A549 (cell line): ENCODE measurements around the gene KIF18A. TPM values are rescaled to one million over a fixed set of nuclear protein-coding genes. Genes with fewer than 3 reads are reported as not detected.

Experiments used
- ATAC-seq, 2 experiments: fragments of 200-7000 bp in 1 of 2; fragments of >200 bp in 1 of 2; cut with Nextera tagmentation in 1 of 2; cut with Tn5 transposase in 1 of 2; 3 replicates each; pipeline versions ENCODE4 v1.8.0 to v1.9.1; 2018 to 2020; ENCODE audit warnings: mild to moderate bottlenecking in 1 of 2, moderate library complexity in 1 of 2
- CTCF ChIA-PET: fragments of 300-600 bp; sonication (Branson Sonifier 250); formaldehyde crosslinking; extraction: SDS; loops from one replicate; lab custom pipeline; 2021; ENCODE audit warnings: antibody characterized with exemption, inconsistent platforms; lab: Yijun Ruan, JAX
- POLR2A ChIA-PET: fragments of 350-600 bp; formaldehyde crosslinking; extraction: SDS; loops from one replicate; lab custom pipeline; 2021; ENCODE audit warnings: antibody characterized with exemption, inconsistent platforms; lab: Yijun Ruan, JAX
- DNase-seq, 2 experiments: peaks; one replicate each; pipeline versions ENCODE4 v3.0.0 to v3.0.0-alpha.2; 2011 to 2016; ENCODE audit warnings: low read depth in 1 of 2, low spot score in 1 of 2
- FAIRE-seq: peaks from 2 replicates; lab custom pipeline; 2011; peaks lifted over from hg19 to GRCh38; lab: Jason Lieb, UNC
- H3K27ac ChIP-seq, 2 experiments: fragments of >200 bp; sonication (Bioruptor Twin); formaldehyde crosslinking; 3 replicates each; pipeline ENCODE4 v1.5.1; 2016 to 2017
- H3K4me1 ChIP-seq: fragments of >200 bp; sonication (Bioruptor Twin); formaldehyde crosslinking; 3 replicates; pipeline ENCODE4 v1.6.1; 2016
- H3K4me2 ChIP-seq: fragments of >200 bp; sonication (Bioruptor Twin); formaldehyde crosslinking; 3 replicates; pipeline ENCODE4 v1.6.1; 2016
- H3K4me3 ChIP-seq: fragments of >200 bp; sonication (Bioruptor Twin); formaldehyde crosslinking; 3 replicates; pipeline ENCODE4 v1.5.1; 2016
- H3K9me3 ChIP-seq: fragments of >200 bp; sonication (Bioruptor Twin); formaldehyde crosslinking; 3 replicates; pipeline ENCODE4 v1.6.1; 2016
- CBX2 ChIP-seq: fragments of 200-600 bp; sonication (generic); IDR thresholded peaks from 2 replicates; pipeline ENCODE4 v1.6.1; 2016; ENCODE audit warnings: low read depth, mild to moderate bottlenecking, borderline replicate concordance
- CEBPB ChIP-seq, 2 experiments: fragments of >200 bp in 1 of 2; sonication (Bioruptor Twin) in 1 of 2; formaldehyde crosslinking in 1 of 2; IDR thresholded peaks; 2 replicates each; pipeline ENCODE4 v1.6.1; 2012 to 2016
- CHD2 ChIP-seq: fragments of 150-350 bp; IDR thresholded peaks from 2 replicates; pipeline ENCODE4 v1.6.1; 2014; ENCODE audit warnings: low read length; ENCODE audit not compliant: partially characterized antibody
- CHD4 ChIP-seq: fragments of 200-600 bp; sonication (generic); IDR thresholded peaks from 2 replicates; pipeline ENCODE4 v1.6.1; 2016; ENCODE audit warnings: antibody characterized with exemption, mild to moderate bottlenecking, borderline replicate concordance
- CTCF ChIP-seq: fragments of >200 bp; sonication (Bioruptor Twin); formaldehyde crosslinking; IDR thresholded peaks from 3 replicates; pipeline ENCODE4 v1.5.1; 2016
- E2F6 ChIP-seq: IDR thresholded peaks from 2 replicates; pipeline ENCODE4 v1.6.1; 2012; ENCODE audit warnings: low read depth, borderline replicate concordance
- EHF ChIP-seq: fragments of 250-450 bp; sonication (Bioruptor Pico); IDR thresholded peaks from 2 replicates; pipeline ENCODE4 v1.5.0; 2020; ENCODE audit warnings: mild to moderate bottlenecking
- EHMT2 ChIP-seq: fragments of 200-600 bp; sonication (generic); IDR thresholded peaks from 2 replicates; pipeline ENCODE4 v1.6.1; 2016; ENCODE audit warnings: antibody characterized with exemption, low read depth, mild to moderate bottlenecking, moderate library complexity
- EP300 ChIP-seq, 2 experiments: fragments of >200 bp; sonication (Bioruptor Twin); formaldehyde crosslinking; IDR thresholded peaks; 2 replicates in 1 of 2; 3 replicates in 1 of 2; pipeline ENCODE4 v1.6.1; 2016 to 2017
- GATA3 ChIP-seq: IDR thresholded peaks from 2 replicates; pipeline ENCODE4 v1.6.1; 2012; ENCODE audit warnings: borderline replicate concordance
- HEYL ChIP-seq: fragments of 250-450 bp; sonication (Bioruptor Pico); IDR thresholded peaks from 2 replicates; pipeline ENCODE4 v1.8.0; 2021; ENCODE audit warnings: mild to moderate bottlenecking, moderate library complexity
- HOXB13 ChIP-seq: fragments of 250-450 bp; sonication (Bioruptor Pico); IDR thresholded peaks from 2 replicates; pipeline ENCODE4 v1.5.0; 2020; ENCODE audit warnings: low read depth, mild to moderate bottlenecking, moderate library complexity
- JUNB ChIP-seq: fragments of >200 bp; sonication (Bioruptor Twin); formaldehyde crosslinking; IDR thresholded peaks from 2 replicates; pipeline ENCODE4 v1.6.1; 2016
- KDM1A ChIP-seq: fragments of 200-600 bp; sonication (generic); IDR thresholded peaks from 2 replicates; pipeline ENCODE4 v1.6.1; 2016; ENCODE audit warnings: low read depth, mild to moderate bottlenecking
- MAFK ChIP-seq: fragments of 450-650 bp; IDR thresholded peaks from 2 replicates; pipeline ENCODE4 v1.6.1; 2014; ENCODE audit not compliant: partially characterized antibody
- NFE2L2 ChIP-seq: fragments of 150-350 bp; conservative IDR thresholded peaks from 2 replicates; pipeline ENCODE4 v1.6.1; 2014; ENCODE audit warnings: low read length
- NPAS2 ChIP-seq: fragments of 250-450 bp; sonication (Bioruptor Pico); IDR thresholded peaks from 2 replicates; pipeline ENCODE4 v1.8.0; 2022; ENCODE audit warnings: mild to moderate bottlenecking, moderate library complexity, borderline replicate concordance
- NR3C1 ChIP-seq: fragments of >200 bp; sonication (Bioruptor Twin); formaldehyde crosslinking; IDR thresholded peaks from 3 replicates; pipeline ENCODE4 v1.6.1; 2017
- PHF8 ChIP-seq: fragments of 200-600 bp; sonication (generic); IDR thresholded peaks from 2 replicates; pipeline ENCODE4 v1.6.1; 2016; ENCODE audit warnings: low read depth, mild to moderate bottlenecking, antibody characterized with exemption, moderate library complexity, borderline replicate concordance
- POLR2A ChIP-seq: IDR thresholded peaks from 2 replicates; pipeline ENCODE4 v1.6.1; 2012; ENCODE audit warnings: mild to moderate bottlenecking, low read length
- POLR2AphosphoS2 ChIP-seq: conservative IDR thresholded peaks from 2 replicates; pipeline ENCODE4 v1.6.1; 2012; ENCODE audit warnings: low read length, improper control_type of control experiment, inconsistent platforms
- RAD21 ChIP-seq, 2 experiments: fragments of >200 bp in 1 of 2; sonication (Bioruptor Twin) in 1 of 2; formaldehyde crosslinking in 1 of 2; IDR thresholded peaks in 1 of 2; conservative IDR thresholded peaks in 1 of 2; 2 replicates in 1 of 2; 3 replicates in 1 of 2; pipeline ENCODE4 v1.6.1; 2012 to 2018; ENCODE audit warnings: inconsistent platforms in 1 of 2
- RARB ChIP-seq: fragments of 250-450 bp; sonication (Bioruptor Pico); IDR thresholded peaks from 2 replicates; pipeline ENCODE4 v1.8.0; 2021; ENCODE audit warnings: mild to moderate bottlenecking, moderate library complexity
- RFX5 ChIP-seq: fragments of 450-650 bp; IDR thresholded peaks from 2 replicates; pipeline ENCODE4 v1.7.1; 2014; ENCODE audit warnings: antibody characterized with exemption, mild to moderate bottlenecking, moderate library complexity
- RNF2 ChIP-seq: fragments of 200-600 bp; sonication (generic); IDR thresholded peaks from 2 replicates; pipeline ENCODE4 v1.6.1; 2016; ENCODE audit warnings: low read depth, mild to moderate bottlenecking, antibody characterized with exemption, moderate library complexity, borderline replicate concordance
- TFCP2L1 ChIP-seq: fragments of 250-450 bp; sonication (Bioruptor Pico); IDR thresholded peaks from 2 replicates; pipeline ENCODE4 v1.5.0; 2021; ENCODE audit warnings: mild to moderate bottlenecking
- ZC3H11A ChIP-seq: fragments of 450-650 bp; IDR thresholded peaks from 2 replicates; pipeline ENCODE4 v1.6.1; 2014; ENCODE audit warnings: antibody characterized with exemption, mild to moderate bottlenecking
- ZFP36 ChIP-seq: fragments of 450-650 bp; IDR thresholded peaks from 2 replicates; pipeline ENCODE4 v1.6.1; 2014; ENCODE audit warnings: borderline replicate concordance; ENCODE audit not compliant: partially characterized antibody
- ZNF302 ChIP-seq: fragments of 250-450 bp; sonication (Bioruptor Pico); IDR thresholded peaks from 2 replicates; pipeline ENCODE4 v1.9.0; 2021; ENCODE audit warnings: inconsistent platforms, mild to moderate bottlenecking, moderate library complexity
- WGBS: methylation state at CpG from one replicate; pipeline ENCODE4 v1.1.6; 2017; ENCODE audit errors: missing lambda C conversion rate; 5-methylcytosine and 5-hydroxymethylcytosine counted together
- polyA plus RNA-seq, 4 experiments: library from polyadenylated mRNA; depleted of rRNA in 3 of 4; stranded (reverse); fragments of >200 nt; fragmentation: RNase III in 1 of 4; extraction: RNeasy Plus Mini Kit Qiagen cat#74134 plus additional on column Dnase treatment in 1 of 4; gene quantifications; 2 replicates in 3 of 4; 3 replicates in 1 of 4; pipeline ENCODE4 v1.2.3, GENCODE V29; 2011 to 2017
- TF ChIP-seq, protein P1 (sequence below): IDR thresholded peaks from 2 replicates; pipeline ENCODE4 v1.6.1; 2012
- TF ChIP-seq, protein P2 (sequence below): fragments of 250-450 bp; sonication (Bioruptor Pico); IDR thresholded peaks from 2 replicates; pipeline ENCODE4 v1.5.0; 2020; ENCODE audit warnings: low read depth, mild to moderate bottlenecking, moderate library complexity
- TF ChIP-seq, protein P3 (sequence below): fragments of 200-600 bp; sonication (generic); IDR thresholded peaks from 2 replicates; pipeline ENCODE4 v1.6.1; 2016; ENCODE audit warnings: antibody characterized with exemption, mild to moderate bottlenecking, moderate library complexity
- TF ChIP-seq, protein P4 (sequence below): fragments of 150-350 bp; IDR thresholded peaks from 2 replicates; pipeline ENCODE4 v1.6.1; 2014; ENCODE audit warnings: low read depth, mild to moderate bottlenecking, low read length

Gene KIF18A
- polyA plus RNA-seq, 2 of the 4 experiments (the other 2 are of a cell fraction), result 24.8 to 47.2 TPM

- peak; percentile 88 for FAIRE-seq
- peak in 1 of 2 experiments; percentile 74; a peak in 4 of 6 replicates for ATAC-seq
- 43% methylated on average over 2 of the region's 2 CpGs for WGBS
- Histone ChIP-seq H3K27ac (peak overlapping the region; percentile 49 to 80), H3K4me2 (peak overlapping the region; percentile 41), H3K4me1 (peaks cover 35% of the 10 kb centered on the region), H3K9me3 (no peaks in the 10 kb centered on the region), H3K4me3 (no peak overlapping the region)
- ChIA-PET POLR2A (interaction anchor here (0.9 kb wide), 1 partner anchor 18 kb away, joined by 4 read pairs; no protein-coding TSS in a partner anchor), CTCF (interaction anchor here (1.1 to 1.6 kb wide), 4 partner anchors 14 to 388 kb away, joined by 3 to 5 read pairs (median 4); no protein-coding TSS in a partner anchor)
- DNase-seq, result no peak
- TF ChIP-seq RAD21 (conservative IDR thresholded peaks at IDR 0.05 in 1 of 2, IDR thresholded peaks at IDR 0.05 in 1 of 2), result no peak
- TF ChIP-seq POLR2AphosphoS2, result no peak
- no peak for TF ChIP-seq EHF
- TF ChIP-seq, protein P1, sequence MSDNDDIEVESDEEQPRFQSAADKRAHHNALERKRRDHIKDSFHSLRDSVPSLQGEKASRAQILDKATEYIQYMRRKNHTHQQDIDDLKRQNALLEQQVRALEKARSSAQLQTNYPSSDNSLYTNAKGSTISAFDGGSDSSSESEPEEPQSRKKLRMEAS, result no peak
- no peak for TF ChIP-seq RNF2
- TF ChIP-seq ZC3H11A, result no peak
- TF ChIP-seq, protein P2, sequence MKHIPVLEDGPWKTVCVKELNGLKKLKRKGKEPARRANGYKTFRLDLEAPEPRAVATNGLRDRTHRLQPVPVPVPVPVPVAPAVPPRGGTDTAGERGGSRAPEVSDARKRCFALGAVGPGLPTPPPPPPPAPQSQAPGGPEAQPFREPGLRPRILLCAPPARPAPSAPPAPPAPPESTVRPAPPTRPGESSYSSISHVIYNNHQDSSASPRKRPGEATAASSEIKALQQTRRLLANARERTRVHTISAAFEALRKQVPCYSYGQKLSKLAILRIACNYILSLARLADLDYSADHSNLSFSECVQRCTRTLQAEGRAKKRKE (CRISPR knock-in tag), result no peak
- TF ChIP-seq JUNB, result peak; percentile 38
- no peak for TF ChIP-seq EHMT2
- TF ChIP-seq CEBPB (IDR thresholded peaks at IDR 0.05), result peak in 1 of 2 experiments; percentile 16; a peak in 1 of 4 replicates
- TF ChIP-seq MAFK, result peak; percentile 85
- TF ChIP-seq HOXB13 (CRISPR knock-in tag), result no peak
- TF ChIP-seq HEYL (CRISPR knock-in tag), result no peak
- peak; percentile 57; the same call in 1 of the 2 replicates for TF ChIP-seq GATA3
- TF ChIP-seq, protein P3, sequence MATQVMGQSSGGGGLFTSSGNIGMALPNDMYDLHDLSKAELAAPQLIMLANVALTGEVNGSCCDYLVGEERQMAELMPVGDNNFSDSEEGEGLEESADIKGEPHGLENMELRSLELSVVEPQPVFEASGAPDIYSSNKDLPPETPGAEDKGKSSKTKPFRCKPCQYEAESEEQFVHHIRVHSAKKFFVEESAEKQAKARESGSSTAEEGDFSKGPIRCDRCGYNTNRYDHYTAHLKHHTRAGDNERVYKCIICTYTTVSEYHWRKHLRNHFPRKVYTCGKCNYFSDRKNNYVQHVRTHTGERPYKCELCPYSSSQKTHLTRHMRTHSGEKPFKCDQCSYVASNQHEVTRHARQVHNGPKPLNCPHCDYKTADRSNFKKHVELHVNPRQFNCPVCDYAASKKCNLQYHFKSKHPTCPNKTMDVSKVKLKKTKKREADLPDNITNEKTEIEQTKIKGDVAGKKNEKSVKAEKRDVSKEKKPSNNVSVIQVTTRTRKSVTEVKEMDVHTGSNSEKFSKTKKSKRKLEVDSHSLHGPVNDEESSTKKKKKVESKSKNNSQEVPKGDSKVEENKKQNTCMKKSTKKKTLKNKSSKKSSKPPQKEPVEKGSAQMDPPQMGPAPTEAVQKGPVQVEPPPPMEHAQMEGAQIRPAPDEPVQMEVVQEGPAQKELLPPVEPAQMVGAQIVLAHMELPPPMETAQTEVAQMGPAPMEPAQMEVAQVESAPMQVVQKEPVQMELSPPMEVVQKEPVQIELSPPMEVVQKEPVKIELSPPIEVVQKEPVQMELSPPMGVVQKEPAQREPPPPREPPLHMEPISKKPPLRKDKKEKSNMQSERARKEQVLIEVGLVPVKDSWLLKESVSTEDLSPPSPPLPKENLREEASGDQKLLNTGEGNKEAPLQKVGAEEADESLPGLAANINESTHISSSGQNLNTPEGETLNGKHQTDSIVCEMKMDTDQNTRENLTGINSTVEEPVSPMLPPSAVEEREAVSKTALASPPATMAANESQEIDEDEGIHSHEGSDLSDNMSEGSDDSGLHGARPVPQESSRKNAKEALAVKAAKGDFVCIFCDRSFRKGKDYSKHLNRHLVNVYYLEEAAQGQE, result no peak
- TF ChIP-seq NPAS2 (CRISPR knock-in tag), result no peak
- no peak for TF ChIP-seq CTCF
- TF ChIP-seq NFE2L2, result no peak
- TF ChIP-seq RARB (CRISPR knock-in tag), result no peak
- no peak for TF ChIP-seq ZNF302 (CRISPR knock-in tag)
- TF ChIP-seq E2F6, result no peak
- no peak for TF ChIP-seq CHD4
- TF ChIP-seq RFX5, result no peak
- TF ChIP-seq, protein P4, sequence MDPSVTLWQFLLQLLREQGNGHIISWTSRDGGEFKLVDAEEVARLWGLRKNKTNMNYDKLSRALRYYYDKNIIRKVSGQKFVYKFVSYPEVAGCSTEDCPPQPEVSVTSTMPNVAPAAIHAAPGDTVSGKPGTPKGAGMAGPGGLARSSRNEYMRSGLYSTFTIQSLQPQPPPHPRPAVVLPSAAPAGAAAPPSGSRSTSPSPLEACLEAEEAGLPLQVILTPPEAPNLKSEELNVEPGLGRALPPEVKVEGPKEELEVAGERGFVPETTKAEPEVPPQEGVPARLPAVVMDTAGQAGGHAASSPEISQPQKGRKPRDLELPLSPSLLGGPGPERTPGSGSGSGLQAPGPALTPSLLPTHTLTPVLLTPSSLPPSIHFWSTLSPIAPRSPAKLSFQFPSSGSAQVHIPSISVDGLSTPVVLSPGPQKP, result no peak
- no peak for TF ChIP-seq NR3C1
- no peak for TF ChIP-seq EP300 (IDR thresholded peaks at IDR 0.05)
- TF ChIP-seq TFCP2L1 (CRISPR knock-in tag), result no peak
- no peak for TF ChIP-seq PHF8
- TF ChIP-seq POLR2A, result no peak
- TF ChIP-seq CHD2, result no peak
- TF ChIP-seq ZFP36, result no peak
- no peak for TF ChIP-seq KDM1A
- no peak for TF ChIP-seq CBX2
These were observed 17.8 kb downstream of the KIF18A start for GRCh38 chr11:28090052-28090749.
